PFSK-1 (cell line): Measurements from ENCODE around the gene RASA3.

Experiments
- FOXP2 ChIP-seq: optimal IDR thresholded peaks from 2 replicates; pipeline ENCODE3; 2011; ENCODE audit warnings: borderline replicate concordance, control low read depth, inconsistent platforms; ENCODE audit not compliant: insufficient read depth; ENCODE audit errors: extremely low read length, extremely low read depth
- POLR2AphosphoS5 ChIP-seq: IDR thresholded peaks from 2 replicates; pipeline ENCODE4 v1.6.1; 2012; ENCODE audit warnings: low read depth, mild to moderate bottlenecking, control low read depth, low read length, moderate library complexity
- SIN3A ChIP-seq: IDR thresholded peaks from 2 replicates; pipeline ENCODE4 v1.6.1; 2012; ENCODE audit warnings: mild to moderate bottlenecking, low read length, moderate library complexity, borderline replicate concordance; ENCODE audit not compliant: insufficient read depth
- TAF1 ChIP-seq: IDR thresholded peaks from 2 replicates; pipeline ENCODE4 v1.6.1; 2012; ENCODE audit warnings: low read length, control low read depth, borderline replicate concordance; ENCODE audit not compliant: insufficient read depth
- TF ChIP-seq, protein P1 (sequence below), 2 experiments: IDR thresholded peaks; 2 replicates each; pipeline versions ENCODE4 v1.6.1 to v1.8.0; 2011 to 2012; ENCODE audit warnings: low read depth in 2 of 2, low read length in 2 of 2, control low read depth in 1 of 2, inconsistent platforms in 1 of 2, mild to moderate bottlenecking in 1 of 2, moderate library complexity in 1 of 2; ENCODE audit not compliant: insufficient read depth in 1 of 2

Gene RASA3

DNA sequence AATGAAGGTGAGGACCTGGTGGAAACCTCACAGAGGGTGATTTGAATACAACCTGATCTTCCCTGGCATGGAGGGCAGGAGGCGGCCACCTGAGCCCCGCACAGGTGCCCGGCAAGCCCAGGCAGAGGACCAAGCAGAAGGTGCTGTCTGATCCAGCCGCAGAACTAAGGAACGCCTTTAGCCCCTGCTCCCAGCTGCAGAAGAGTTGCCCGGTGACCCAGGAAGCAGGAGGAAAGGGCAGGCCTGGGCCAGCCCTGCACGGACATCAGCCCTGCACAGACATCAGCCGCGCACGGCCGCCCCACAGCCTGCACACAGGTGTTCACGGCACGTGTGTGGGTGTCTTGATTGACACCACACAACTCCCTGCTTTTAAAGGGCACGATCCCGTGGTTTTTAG lies 43.1 kb downstream of the RASA3 start:
- no peak for TF ChIP-seq POLR2AphosphoS5
- TF ChIP-seq FOXP2: no peak
- TF ChIP-seq SIN3A: no peak
- no peak for TF ChIP-seq TAF1
- TF ChIP-seq, protein P1, sequence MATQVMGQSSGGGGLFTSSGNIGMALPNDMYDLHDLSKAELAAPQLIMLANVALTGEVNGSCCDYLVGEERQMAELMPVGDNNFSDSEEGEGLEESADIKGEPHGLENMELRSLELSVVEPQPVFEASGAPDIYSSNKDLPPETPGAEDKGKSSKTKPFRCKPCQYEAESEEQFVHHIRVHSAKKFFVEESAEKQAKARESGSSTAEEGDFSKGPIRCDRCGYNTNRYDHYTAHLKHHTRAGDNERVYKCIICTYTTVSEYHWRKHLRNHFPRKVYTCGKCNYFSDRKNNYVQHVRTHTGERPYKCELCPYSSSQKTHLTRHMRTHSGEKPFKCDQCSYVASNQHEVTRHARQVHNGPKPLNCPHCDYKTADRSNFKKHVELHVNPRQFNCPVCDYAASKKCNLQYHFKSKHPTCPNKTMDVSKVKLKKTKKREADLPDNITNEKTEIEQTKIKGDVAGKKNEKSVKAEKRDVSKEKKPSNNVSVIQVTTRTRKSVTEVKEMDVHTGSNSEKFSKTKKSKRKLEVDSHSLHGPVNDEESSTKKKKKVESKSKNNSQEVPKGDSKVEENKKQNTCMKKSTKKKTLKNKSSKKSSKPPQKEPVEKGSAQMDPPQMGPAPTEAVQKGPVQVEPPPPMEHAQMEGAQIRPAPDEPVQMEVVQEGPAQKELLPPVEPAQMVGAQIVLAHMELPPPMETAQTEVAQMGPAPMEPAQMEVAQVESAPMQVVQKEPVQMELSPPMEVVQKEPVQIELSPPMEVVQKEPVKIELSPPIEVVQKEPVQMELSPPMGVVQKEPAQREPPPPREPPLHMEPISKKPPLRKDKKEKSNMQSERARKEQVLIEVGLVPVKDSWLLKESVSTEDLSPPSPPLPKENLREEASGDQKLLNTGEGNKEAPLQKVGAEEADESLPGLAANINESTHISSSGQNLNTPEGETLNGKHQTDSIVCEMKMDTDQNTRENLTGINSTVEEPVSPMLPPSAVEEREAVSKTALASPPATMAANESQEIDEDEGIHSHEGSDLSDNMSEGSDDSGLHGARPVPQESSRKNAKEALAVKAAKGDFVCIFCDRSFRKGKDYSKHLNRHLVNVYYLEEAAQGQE (IDR thresholded peaks at IDR 0.05; ENCODE audit: insufficient read depth in 1 of 2, low read depth in 2 of 2, low read length in 2 of 2): no peak

DNA sequence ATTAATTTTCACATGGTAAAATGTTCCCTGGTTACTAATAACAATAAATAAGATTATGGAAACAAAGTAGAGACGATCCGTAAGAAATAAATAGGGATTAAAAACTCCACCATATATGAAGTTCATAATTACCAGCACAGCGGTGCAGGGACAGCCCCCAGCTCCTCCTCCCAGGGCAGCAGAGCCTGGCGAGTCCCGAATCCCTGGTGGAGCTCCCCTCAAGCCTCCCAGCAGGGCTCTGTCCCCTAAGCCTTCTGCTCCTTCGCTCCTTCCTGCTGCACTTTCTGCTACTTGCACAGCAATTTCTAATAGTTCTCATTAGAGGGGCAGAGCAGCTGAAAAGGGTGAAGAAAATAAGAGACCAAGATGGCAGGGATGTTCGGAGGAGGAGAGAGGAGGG lies 43.6 kb downstream of the RASA3 start:
- TF ChIP-seq, protein P1 (IDR thresholded peaks at IDR 0.05; ENCODE audit: insufficient read depth in 1 of 2, low read depth in 2 of 2, low read length in 2 of 2): no peak

DNA sequence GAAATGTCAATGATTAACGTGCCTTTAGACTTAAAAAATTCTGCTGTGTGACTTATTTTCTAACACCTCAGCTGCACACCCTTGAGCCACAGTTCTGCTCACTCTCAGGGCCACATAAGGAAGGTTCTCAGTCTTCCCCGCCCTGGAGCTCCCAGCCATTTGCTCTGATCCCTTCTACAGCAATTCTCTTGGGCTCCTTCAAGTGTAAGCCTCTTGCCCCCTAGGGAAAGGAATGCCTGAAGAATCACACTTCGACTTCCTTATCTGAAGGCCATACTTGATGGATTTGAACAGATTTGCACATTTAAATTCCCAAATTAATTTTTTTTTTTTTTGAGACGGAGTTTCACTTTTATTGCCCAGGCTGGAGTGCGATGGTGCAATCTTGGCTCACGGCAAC lies 44.2 kb downstream of the RASA3 start:
- TF ChIP-seq TAF1 (no peak), POLR2AphosphoS5 (no peak), FOXP2 (no peak), SIN3A (no peak)
- TF ChIP-seq, protein P1 (IDR thresholded peaks at IDR 0.05; ENCODE audit: insufficient read depth in 1 of 2, low read depth in 2 of 2, low read length in 2 of 2): no peak

DNA sequence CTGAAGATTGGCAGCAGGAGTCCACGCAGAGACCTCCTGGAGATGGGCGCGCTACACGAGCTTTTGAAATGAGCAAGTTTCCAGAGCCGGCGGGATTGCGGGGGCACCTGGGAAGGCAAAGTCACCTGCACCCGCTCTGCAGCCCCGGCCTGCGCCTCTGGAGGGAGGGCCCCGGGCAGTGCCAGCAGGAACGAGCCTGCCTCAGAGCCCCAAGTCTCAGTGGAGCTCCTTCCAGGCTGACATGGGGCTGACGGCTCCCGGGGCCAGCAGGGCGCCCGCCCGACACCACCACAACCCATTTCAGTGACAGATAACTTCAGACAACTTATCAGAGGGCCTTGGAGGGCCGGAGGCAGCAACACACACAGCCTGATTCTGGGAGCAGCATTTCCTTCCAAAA lies 45.0 kb downstream of the RASA3 start:
- TF ChIP-seq SIN3A: no peak
- TF ChIP-seq POLR2AphosphoS5: no peak
- TF ChIP-seq TAF1: no peak
- TF ChIP-seq FOXP2: no peak
- TF ChIP-seq, protein P1 (IDR thresholded peaks at IDR 0.05; ENCODE audit: insufficient read depth in 1 of 2, low read depth in 2 of 2, low read length in 2 of 2): no peak

- TF ChIP-seq SIN3A: no peak
Observed at GRCh38 chr13:114082849-114083645, 49.4 kb downstream of the RASA3 start.
